Adrenal gland (tissue), 5 donors: ENCODE results near the gene BLVRA.

Experiments used
- CTCF ChIP-seq, 6 experiments: fragments of 450-650 bp in 4 of 6; fragments of 200-600 bp in 2 of 6; sonication (generic) in 1 of 6; IDR thresholded peaks; 1 replicate in 5 of 6; 2 replicates in 1 of 6; pipeline versions ENCODE4 v1.5.1 to v1.8.0; 2016 to 2021; ENCODE audit warnings: antibody characterized with exemption in 6 of 6, mild to moderate bottlenecking in 2 of 6, moderate library complexity in 1 of 6
- POLR2A ChIP-seq, 2 donors: fragments of 450-650 bp; IDR thresholded peaks; one replicate each; pipeline ENCODE4 v1.6.1; 2017; ENCODE audit warnings: antibody characterized with exemption in 2 of 2, mild to moderate bottlenecking in 2 of 2, moderate library complexity in 1 of 2
- donor health status: DM: no; HTN: no; CAD: no.

- TF ChIP-seq POLR2A (IDR thresholded peaks at IDR 0.05) (no peak), CTCF (IDR thresholded peaks at IDR 0.05) (no peak)
These were observed 23.5 kb downstream of the BLVRA start for GRCh38 chr7:43781726-43782607.
